Stimulated activated naive B cell treated with anti-CD40 and anti-IgM and Interleukin-4, amounts not matched to agents 10 μg/mL and 1 μg/mL and 100 μg/mL, for 72 hours (primary cell): ENCODE measurements around the gene TAAR6.
"Not testable (repeated sequence)": the region's sequence is repeated elsewhere in the genome, so short reads cannot be mapped to it uniquely, and the experiment has no call there.

Source experiments
- ATAC-seq, 2 donors: fragments of 150-1000 bp; cut with Tn5 transposase; replicated peaks; 2 replicates each; pipeline ENCODE4 v1.10.0; 2021; ENCODE audit warnings: moderate library complexity in 1 of 2
- DNase-seq: peaks from one replicate; pipeline ENCODE4 v3.0.0; 2021
- H3K27ac Mint-ChIP-seq: one replicate; pipeline ENCODE4 v1.8.0; 2022; ENCODE audit warnings: mild to moderate bottlenecking, mixed read lengths
- H3K27me3 Mint-ChIP-seq, 2 donors: one replicate each; pipeline ENCODE4 v1.8.0; 2022; ENCODE audit warnings: mixed read lengths in 2 of 2
- H3K36me3 Mint-ChIP-seq, 2 donors: one replicate each; pipeline ENCODE4 v1.8.0; 2022; ENCODE audit warnings: mixed read lengths in 2 of 2, mild to moderate bottlenecking in 1 of 2
- H3K4me1 Mint-ChIP-seq, 2 donors: one replicate each; pipeline ENCODE4 v1.8.0; 2022; ENCODE audit warnings: mixed read lengths in 2 of 2, mild to moderate bottlenecking in 1 of 2
- H3K4me3 Mint-ChIP-seq, 2 donors: one replicate each; pipeline ENCODE4 v1.8.0; 2022; ENCODE audit warnings: mild to moderate bottlenecking in 2 of 2, mixed read lengths in 2 of 2, moderate library complexity in 1 of 2
- H3K9me3 Mint-ChIP-seq, 2 donors: one replicate each; pipeline ENCODE4 v1.8.0; 2022; ENCODE audit warnings: mixed read lengths in 2 of 2, mild to moderate bottlenecking in 1 of 2

Gene TAAR6

GRCh38 chr6:132560087-132560486, 10.0 kb upstream of the TAAR6 start:
- not testable (repeated sequence) for H3K27ac Mint-ChIP-seq, DNase-seq, H3K9me3 Mint-ChIP-seq, ATAC-seq, H3K4me3 Mint-ChIP-seq, H3K36me3 Mint-ChIP-seq, H3K4me1 Mint-ChIP-seq
- H3K27me3 Mint-ChIP-seq: peaks cover 24 to 35% of the 10 kb centered on the region in 2 donors

- H3K27me3 Mint-ChIP-seq: peaks cover 22 to 24% of the 10 kb centered on the region in 2 donors
- H3K4me1 Mint-ChIP-seq: no peaks in the 10 kb centered on the region
- H3K4me3 Mint-ChIP-seq: no peak overlapping the region
- H3K36me3 Mint-ChIP-seq: no peaks in the 10 kb centered on the region
- no peaks in the 10 kb centered on the region for H3K9me3 Mint-ChIP-seq
- DNase-seq (no peak), ATAC-seq (no peak)
- H3K27ac Mint-ChIP-seq: no peak overlapping the region
These were observed 3.7 kb upstream of the TAAR6 start for GRCh38 chr6:132566404-132566803.

GRCh38 chr6:132567566-132567965, 2.6 kb upstream of the TAAR6 start:
- no peak overlapping the region for H3K4me3 Mint-ChIP-seq
- ATAC-seq (no peak), DNase-seq (no peak)
- peaks cover 21 to 26% of the 10 kb centered on the region in 2 donors for H3K27me3 Mint-ChIP-seq
- no peak overlapping the region for H3K27ac Mint-ChIP-seq
- no peaks in the 10 kb centered on the region for H3K9me3 Mint-ChIP-seq
- H3K4me1 Mint-ChIP-seq: no peaks in the 10 kb centered on the region
- H3K36me3 Mint-ChIP-seq: no peaks in the 10 kb centered on the region

GRCh38 chr6:132568611-132569010, 1.5 kb upstream of the TAAR6 start:
- ATAC-seq: no peak
- no peak overlapping the region for H3K4me3 Mint-ChIP-seq
- no peaks in the 10 kb centered on the region for H3K9me3 Mint-ChIP-seq
- peaks cover 22 to 31% of the 10 kb centered on the region in 2 donors for H3K27me3 Mint-ChIP-seq
- no peak for DNase-seq
- no peaks in the 10 kb centered on the region for H3K36me3 Mint-ChIP-seq
- no peak overlapping the region for H3K27ac Mint-ChIP-seq
- no peaks in the 10 kb centered on the region for H3K4me1 Mint-ChIP-seq

GRCh38 chr6:132569170-132569569, 952 bp upstream of the TAAR6 start:
- Mint-ChIP-seq H3K27ac (no peak overlapping the region), H3K27me3 (peaks cover 25 to 36% of the 10 kb centered on the region in 2 donors), H3K36me3 (no peaks in the 10 kb centered on the region), H3K4me1 (no peaks in the 10 kb centered on the region), H3K9me3 (no peaks in the 10 kb centered on the region), H3K4me3 (no peak overlapping the region)
- no peak for DNase-seq
- no peak for ATAC-seq

- H3K27me3 Mint-ChIP-seq: peaks cover 21 to 33% of the 10 kb centered on the region in 2 donors
- ATAC-seq (no peak), DNase-seq (no peak)
- no peak overlapping the region for H3K27ac Mint-ChIP-seq
- no peaks in the 10 kb centered on the region for H3K4me1 Mint-ChIP-seq
- H3K36me3 Mint-ChIP-seq: no peaks in the 10 kb centered on the region
- H3K9me3 Mint-ChIP-seq: no peaks in the 10 kb centered on the region
- no peak overlapping the region for H3K4me3 Mint-ChIP-seq
These were observed 1.7 kb downstream of the TAAR6 start for GRCh38 chr6:132571774-132572173.

GRCh38 chr6:132584698-132585097, 14.6 kb downstream of the TAAR6 start:
- peaks cover 18 to 26% of the 10 kb centered on the region in 2 donors for H3K27me3 Mint-ChIP-seq
- peaks cover 0 to 5% of the 10 kb centered on the region in 2 donors for H3K9me3 Mint-ChIP-seq
- H3K27ac Mint-ChIP-seq: no peak overlapping the region
- no peaks in the 10 kb centered on the region for H3K36me3 Mint-ChIP-seq
- H3K4me1 Mint-ChIP-seq: no peaks in the 10 kb centered on the region
- no peak overlapping the region for H3K4me3 Mint-ChIP-seq
- DNase-seq: no peak
- no peak for ATAC-seq

GRCh38 chr6:132587424-132587823, 17.3 kb downstream of the TAAR6 start:
- no peaks in the 10 kb centered on the region for H3K9me3 Mint-ChIP-seq
- ATAC-seq: no peak

GRCh38 chr6:132589454-132589853, 19.3 kb downstream of the TAAR6 start, which contains the start of gene TAAR5:
TAAR5 (minus strand) TSS chr6:132589741; CDS start chr6:132589686, 55 bp downstream.
- no peaks in the 10 kb centered on the region for H3K36me3 Mint-ChIP-seq
- H3K4me1 Mint-ChIP-seq: peaks cover 4 to 8% of the 10 kb centered on the region in 2 donors
- H3K27ac Mint-ChIP-seq: no peak within 1 kb of the TSS
- peaks cover 8 to 13% of the 10 kb centered on the region in 2 donors for H3K27me3 Mint-ChIP-seq
- DNase-seq: no peak
- no peak for ATAC-seq
- H3K4me3 Mint-ChIP-seq: no peak within 1 kb of the TSS
- no peaks in the 10 kb centered on the region for H3K9me3 Mint-ChIP-seq

More at GRCh38 chr6:132587424-132587823, 17.3 kb downstream of the TAAR6 start:
- Mint-ChIP-seq H3K27ac (no peak overlapping the region), H3K27me3 (peaks cover 13 to 18% of the 10 kb centered on the region in 2 donors), H3K4me1 (no peaks in the 10 kb centered on the region), H3K36me3 (no peaks in the 10 kb centered on the region), H3K4me3 (no peak overlapping the region)
- no peak for DNase-seq

GRCh38 chr6:132590362-132590761, 20.2 kb downstream of the TAAR6 start:
- ATAC-seq (no peak), DNase-seq (no peak)
- Mint-ChIP-seq H3K27me3 (peaks cover 8 to 16% of the 10 kb centered on the region in 2 donors), H3K4me3 (no peak overlapping the region), H3K27ac (no peak overlapping the region), H3K36me3 (no peaks in the 10 kb centered on the region), H3K9me3 (no peaks in the 10 kb centered on the region), H3K4me1 (peaks cover 4 to 8% of the 10 kb centered on the region in 2 donors)

GRCh38 chr6:132592855-132593254, 22.7 kb downstream of the TAAR6 start:
- Mint-ChIP-seq H3K27me3 (peaks cover 8 to 16% of the 10 kb centered on the region in 2 donors), H3K9me3 (no peaks in the 10 kb centered on the region), H3K4me1 (peaks cover 4 to 8% of the 10 kb centered on the region in 2 donors), H3K36me3 (no peaks in the 10 kb centered on the region), H3K4me3 (no peak overlapping the region), H3K27ac (no peak overlapping the region)
- no peak for DNase-seq
- ATAC-seq: peak in 1 of 2 donors; percentile 33

GRCh38 chr6:132596201-132596600, 26.1 kb downstream of the TAAR6 start:
- no peak for DNase-seq
- H3K4me3 Mint-ChIP-seq: no peak overlapping the region
- H3K27ac Mint-ChIP-seq: no peak overlapping the region
- H3K4me1 Mint-ChIP-seq: peaks cover 4 to 8% of the 10 kb centered on the region in 2 donors
- H3K36me3 Mint-ChIP-seq: no peaks in the 10 kb centered on the region
- no peak for ATAC-seq
- H3K9me3 Mint-ChIP-seq: peaks cover 0 to 2% of the 10 kb centered on the region in 2 donors
- peaks cover 8 to 18% of the 10 kb centered on the region in 2 donors for H3K27me3 Mint-ChIP-seq

- H3K27ac Mint-ChIP-seq: no peak overlapping the region
- no peak overlapping the region for H3K4me3 Mint-ChIP-seq
- H3K36me3 Mint-ChIP-seq: no peaks in the 10 kb centered on the region
- peaks cover 0 to 2% of the 10 kb centered on the region in 2 donors for H3K9me3 Mint-ChIP-seq
- DNase-seq (no peak), ATAC-seq (peak; percentile 60 to 61)
- H3K27me3 Mint-ChIP-seq: peaks cover 8 to 18% of the 10 kb centered on the region in 2 donors
- no peaks in the 10 kb centered on the region for H3K4me1 Mint-ChIP-seq
These were observed 28.4 kb downstream of the TAAR6 start for GRCh38 chr6:132598473-132598872.

GRCh38 chr6:132600900-132601299, 30.8 kb downstream of the TAAR6 start:
- ATAC-seq, H3K4me1 Mint-ChIP-seq, DNase-seq, H3K36me3 Mint-ChIP-seq, H3K9me3 Mint-ChIP-seq, H3K27ac Mint-ChIP-seq, H3K4me3 Mint-ChIP-seq: not testable (repeated sequence)
- H3K27me3 Mint-ChIP-seq: peaks cover 15 to 18% of the 10 kb centered on the region in 2 donors

- no peak overlapping the region for H3K27ac Mint-ChIP-seq
- peaks cover 3 to 16% of the 10 kb centered on the region in 2 donors for H3K27me3 Mint-ChIP-seq
- DNase-seq (no peak), ATAC-seq (no peak)
- no peaks in the 10 kb centered on the region for H3K36me3 Mint-ChIP-seq
- H3K4me1 Mint-ChIP-seq: no peaks in the 10 kb centered on the region
- H3K4me3 Mint-ChIP-seq: no peak overlapping the region
- H3K9me3 Mint-ChIP-seq: no peaks in the 10 kb centered on the region
These were observed 34.6 kb downstream of the TAAR6 start for GRCh38 chr6:132604635-132605152.
